WTC11 (cell line): Measurements from ENCODE around the gene C1orf159. TPM values are rescaled to one million over a fixed set of nuclear protein-coding genes. Genes with fewer than 3 reads are reported as not detected.

Experiments
- ATAC-seq: fragments of 200-7000 bp; cut with Tn5 transposase; 2 replicates; pipeline ENCODE4 v1.10.0; 2021; ENCODE audit warnings: mild to moderate bottlenecking, moderate library complexity
- CTCF ChIA-PET: fragments of 300-600 bp; sonication (Branson Sonifier 250); formaldehyde crosslinking; loops from one replicate; lab custom pipeline; 2021; ENCODE audit warnings: antibody characterized with exemption; lab: Charles Lee
- POLR2A ChIA-PET: fragments of 350-600 bp; sonication (Branson Sonifier 250); formaldehyde crosslinking; loops from one replicate; lab custom pipeline; 2021; ENCODE audit warnings: antibody characterized with exemption; lab: Charles Lee
- DNase-seq: peaks from one replicate; pipeline ENCODE4 v3.0.0; 2021; ENCODE audit warnings: low spot score
- H3K27ac Mint-ChIP-seq: 2 replicates; pipeline ENCODE4 v1.8.0; 2021; ENCODE audit warnings: mixed read lengths
- H3K27me3 Mint-ChIP-seq: 2 replicates; pipeline ENCODE4 v1.8.0; 2021; ENCODE audit warnings: low read depth, mild to moderate bottlenecking, moderate library complexity, mixed read lengths
- H3K36me3 Mint-ChIP-seq: 2 replicates; pipeline ENCODE4 v1.8.0; 2021; ENCODE audit warnings: mixed read lengths
- H3K4me1 Mint-ChIP-seq: 2 replicates; pipeline ENCODE4 v1.8.0; 2022; ENCODE audit warnings: mixed read lengths
- H3K4me3 Mint-ChIP-seq: 2 replicates; pipeline ENCODE4 v1.8.0; 2021; ENCODE audit warnings: mild to moderate bottlenecking, moderate library complexity, mixed read lengths
- H3K9me3 Mint-ChIP-seq: 2 replicates; pipeline ENCODE4 v1.8.0; 2021; ENCODE audit warnings: mixed read lengths
- EMX1 ChIP-seq: fragments of 250-450 bp; sonication (Bioruptor Pico); IDR thresholded peaks from 2 replicates; pipeline ENCODE4 v1.8.0; 2021; ENCODE audit warnings: mild to moderate bottlenecking
- FOXP1 ChIP-seq: sonication (generic); formaldehyde crosslinking; IDR thresholded peaks from 2 replicates; pipeline ENCODE4 v1.8.0; 2022; ENCODE audit warnings: missing genetic modification reagents, mild to moderate bottlenecking, moderate library complexity, borderline replicate concordance
- GRHL2 ChIP-seq: fragments of 250-450 bp; sonication (Bioruptor Pico); IDR thresholded peaks from 2 replicates; pipeline ENCODE4 v1.8.0; 2022; ENCODE audit warnings: mild to moderate bottlenecking, moderate library complexity; ENCODE audit not compliant: insufficient replicate concordance, severe bottlenecking
- GTF2I ChIP-seq: fragments of 250-450 bp; sonication (Bioruptor Pico); conservative IDR thresholded peaks from 2 replicates; pipeline ENCODE4 v1.4.0; 2021; ENCODE audit warnings: mild to moderate bottlenecking
- PRDM15 ChIP-seq: sonication (generic); formaldehyde crosslinking; IDR thresholded peaks from 2 replicates; pipeline ENCODE4 v1.8.0; 2022; ENCODE audit warnings: missing genetic modification reagents
- SP1 ChIP-seq: sonication (generic); formaldehyde crosslinking; conservative IDR thresholded peaks from 2 replicates; pipeline ENCODE4 v1.8.1; 2022; ENCODE audit warnings: missing genetic modification reagents
- STAT6 ChIP-seq: sonication (generic); formaldehyde crosslinking; conservative IDR thresholded peaks from 2 replicates; pipeline ENCODE4 v1.8.1; 2023; ENCODE audit warnings: mild to moderate bottlenecking, low read depth, missing genetic modification reagents, moderate library complexity
- ZNF317 ChIP-seq: sonication (generic); formaldehyde crosslinking; IDR thresholded peaks from 2 replicates; pipeline ENCODE4 v1.8.1; 2023; ENCODE audit warnings: low read depth, mild to moderate bottlenecking, moderate library complexity, missing genetic modification reagents, borderline replicate concordance
- total RNA-seq: library from RNA; stranded (reverse); gene quantifications from 3 replicates; pipeline ENCODE4 v1.2.3, GENCODE V29; 2021
- TF ChIP-seq, protein P1 (sequence below): fragments of 250-450 bp; sonication (Bioruptor Pico); IDR thresholded peaks from 2 replicates; pipeline ENCODE4 v2.1.2; 2022; ENCODE audit warnings: mild to moderate bottlenecking, moderate library complexity
- TF ChIP-seq, protein P2 (sequence below): sonication (generic); formaldehyde crosslinking; IDR thresholded peaks from 2 replicates; pipeline ENCODE4 v1.8.1; 2023; ENCODE audit warnings: mild to moderate bottlenecking, missing genetic modification reagents
- TF ChIP-seq, protein P3 (sequence below): sonication (generic); formaldehyde crosslinking; IDR thresholded peaks from 2 replicates; pipeline ENCODE4 v1.8.0; 2023; ENCODE audit warnings: missing genetic modification reagents, mild to moderate bottlenecking, borderline replicate concordance
- TF ChIP-seq, protein P4 (sequence below): sonication (generic); formaldehyde crosslinking; IDR thresholded peaks from 2 replicates; pipeline ENCODE4 v1.8.1; 2022; ENCODE audit warnings: low read depth, mild to moderate bottlenecking, moderate library complexity, missing genetic modification reagents, borderline replicate concordance
- TF ChIP-seq, protein P5 (sequence below): sonication (generic); formaldehyde crosslinking; IDR thresholded peaks from 2 replicates; pipeline ENCODE4 v1.8.0; 2022; ENCODE audit warnings: mild to moderate bottlenecking, missing genetic modification reagents

C1orf159 gene
- total RNA-seq, 1 experiment from 2014 or later: 17.8 TPM

DNA sequence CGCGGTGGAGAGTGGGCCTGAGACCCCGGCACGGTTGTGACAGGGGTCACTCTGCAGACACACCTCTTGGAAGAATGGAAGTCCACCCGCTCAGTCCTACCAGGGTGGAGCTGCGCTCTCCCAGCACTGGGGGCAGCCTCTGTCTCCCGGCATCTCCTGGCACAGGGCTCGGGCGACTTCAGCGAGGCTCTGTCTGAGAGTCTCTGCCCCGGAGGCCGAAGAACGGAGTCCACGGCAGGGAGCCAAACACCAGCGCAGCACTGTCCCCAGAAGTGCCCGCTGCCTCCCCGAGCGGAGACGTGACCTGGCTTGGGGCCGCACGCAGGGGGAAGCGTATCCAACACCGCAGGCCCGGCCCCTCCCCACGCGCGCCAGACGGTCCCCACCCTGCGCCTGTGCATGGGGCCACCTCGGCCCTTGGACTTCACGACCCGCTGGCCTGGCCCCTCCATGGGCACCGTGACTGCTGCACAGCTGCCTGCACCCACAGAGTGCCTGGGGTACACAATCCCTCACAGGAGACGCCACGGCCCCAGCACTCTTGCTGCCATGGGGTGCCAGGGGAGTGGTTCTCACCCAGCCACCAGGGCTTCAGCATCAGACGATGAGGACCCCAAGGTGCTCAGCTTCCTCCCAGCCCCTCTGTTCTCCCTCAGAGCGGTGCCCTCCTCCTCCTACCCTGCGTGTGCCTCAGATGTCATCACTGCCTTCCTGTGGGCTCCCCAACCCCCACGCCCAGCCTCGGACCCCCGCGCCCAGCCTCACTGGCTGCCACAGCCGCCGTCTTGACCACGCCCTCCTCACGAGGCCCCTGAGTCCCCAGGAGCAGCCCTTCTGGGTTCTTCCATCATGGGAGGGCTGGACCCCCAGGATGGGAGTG is 26.8 kb downstream of the C1orf159 start:
- peaks cover 5% of the 10 kb centered on the region for H3K27me3 Mint-ChIP-seq
- no peaks in the 10 kb centered on the region for H3K4me1 Mint-ChIP-seq
- TF ChIP-seq, protein P1, sequence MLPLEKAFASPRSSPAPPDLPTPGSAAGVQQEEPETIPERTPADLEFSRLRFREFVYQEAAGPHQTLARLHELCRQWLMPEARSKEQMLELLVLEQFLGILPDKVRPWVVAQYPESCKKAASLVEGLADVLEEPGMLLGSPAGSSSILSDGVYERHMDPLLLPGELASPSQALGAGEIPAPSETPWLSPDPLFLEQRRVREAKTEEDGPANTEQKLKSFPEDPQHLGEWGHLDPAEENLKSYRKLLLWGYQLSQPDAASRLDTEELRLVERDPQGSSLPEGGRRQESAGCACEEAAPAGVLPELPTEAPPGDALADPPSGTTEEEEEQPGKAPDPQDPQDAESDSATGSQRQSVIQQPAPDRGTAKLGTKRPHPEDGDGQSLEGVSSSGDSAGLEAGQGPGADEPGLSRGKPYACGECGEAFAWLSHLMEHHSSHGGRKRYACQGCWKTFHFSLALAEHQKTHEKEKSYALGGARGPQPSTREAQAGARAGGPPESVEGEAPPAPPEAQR (CRISPR knock-in tag): no peak
- no peak for TF ChIP-seq GTF2I (CRISPR knock-in tag)
- TF ChIP-seq, protein P2, sequence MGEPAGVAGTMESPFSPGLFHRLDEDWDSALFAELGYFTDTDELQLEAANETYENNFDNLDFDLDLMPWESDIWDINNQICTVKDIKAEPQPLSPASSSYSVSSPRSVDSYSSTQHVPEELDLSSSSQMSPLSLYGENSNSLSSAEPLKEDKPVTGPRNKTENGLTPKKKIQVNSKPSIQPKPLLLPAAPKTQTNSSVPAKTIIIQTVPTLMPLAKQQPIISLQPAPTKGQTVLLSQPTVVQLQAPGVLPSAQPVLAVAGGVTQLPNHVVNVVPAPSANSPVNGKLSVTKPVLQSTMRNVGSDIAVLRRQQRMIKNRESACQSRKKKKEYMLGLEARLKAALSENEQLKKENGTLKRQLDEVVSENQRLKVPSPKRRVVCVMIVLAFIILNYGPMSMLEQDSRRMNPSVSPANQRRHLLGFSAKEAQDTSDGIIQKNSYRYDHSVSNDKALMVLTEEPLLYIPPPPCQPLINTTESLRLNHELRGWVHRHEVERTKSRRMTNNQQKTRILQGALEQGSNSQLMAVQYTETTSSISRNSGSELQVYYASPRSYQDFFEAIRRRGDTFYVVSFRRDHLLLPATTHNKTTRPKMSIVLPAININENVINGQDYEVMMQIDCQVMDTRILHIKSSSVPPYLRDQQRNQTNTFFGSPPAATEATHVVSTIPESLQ: no peak
- no peak for TF ChIP-seq STAT6 (CRISPR knock-in tag)
- TF ChIP-seq, protein P3, sequence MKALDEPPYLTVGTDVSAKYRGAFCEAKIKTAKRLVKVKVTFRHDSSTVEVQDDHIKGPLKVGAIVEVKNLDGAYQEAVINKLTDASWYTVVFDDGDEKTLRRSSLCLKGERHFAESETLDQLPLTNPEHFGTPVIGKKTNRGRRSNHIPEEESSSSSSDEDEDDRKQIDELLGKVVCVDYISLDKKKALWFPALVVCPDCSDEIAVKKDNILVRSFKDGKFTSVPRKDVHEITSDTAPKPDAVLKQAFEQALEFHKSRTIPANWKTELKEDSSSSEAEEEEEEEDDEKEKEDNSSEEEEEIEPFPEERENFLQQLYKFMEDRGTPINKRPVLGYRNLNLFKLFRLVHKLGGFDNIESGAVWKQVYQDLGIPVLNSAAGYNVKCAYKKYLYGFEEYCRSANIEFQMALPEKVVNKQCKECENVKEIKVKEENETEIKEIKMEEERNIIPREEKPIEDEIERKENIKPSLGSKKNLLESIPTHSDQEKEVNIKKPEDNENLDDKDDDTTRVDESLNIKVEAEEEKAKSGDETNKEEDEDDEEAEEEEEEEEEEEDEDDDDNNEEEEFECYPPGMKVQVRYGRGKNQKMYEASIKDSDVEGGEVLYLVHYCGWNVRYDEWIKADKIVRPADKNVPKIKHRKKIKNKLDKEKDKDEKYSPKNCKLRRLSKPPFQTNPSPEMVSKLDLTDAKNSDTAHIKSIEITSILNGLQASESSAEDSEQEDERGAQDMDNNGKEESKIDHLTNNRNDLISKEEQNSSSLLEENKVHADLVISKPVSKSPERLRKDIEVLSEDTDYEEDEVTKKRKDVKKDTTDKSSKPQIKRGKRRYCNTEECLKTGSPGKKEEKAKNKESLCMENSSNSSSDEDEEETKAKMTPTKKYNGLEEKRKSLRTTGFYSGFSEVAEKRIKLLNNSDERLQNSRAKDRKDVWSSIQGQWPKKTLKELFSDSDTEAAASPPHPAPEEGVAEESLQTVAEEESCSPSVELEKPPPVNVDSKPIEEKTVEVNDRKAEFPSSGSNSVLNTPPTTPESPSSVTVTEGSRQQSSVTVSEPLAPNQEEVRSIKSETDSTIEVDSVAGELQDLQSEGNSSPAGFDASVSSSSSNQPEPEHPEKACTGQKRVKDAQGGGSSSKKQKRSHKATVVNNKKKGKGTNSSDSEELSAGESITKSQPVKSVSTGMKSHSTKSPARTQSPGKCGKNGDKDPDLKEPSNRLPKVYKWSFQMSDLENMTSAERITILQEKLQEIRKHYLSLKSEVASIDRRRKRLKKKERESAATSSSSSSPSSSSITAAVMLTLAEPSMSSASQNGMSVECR (CRISPR knock-in tag): no peak
- TF ChIP-seq, protein P4, sequence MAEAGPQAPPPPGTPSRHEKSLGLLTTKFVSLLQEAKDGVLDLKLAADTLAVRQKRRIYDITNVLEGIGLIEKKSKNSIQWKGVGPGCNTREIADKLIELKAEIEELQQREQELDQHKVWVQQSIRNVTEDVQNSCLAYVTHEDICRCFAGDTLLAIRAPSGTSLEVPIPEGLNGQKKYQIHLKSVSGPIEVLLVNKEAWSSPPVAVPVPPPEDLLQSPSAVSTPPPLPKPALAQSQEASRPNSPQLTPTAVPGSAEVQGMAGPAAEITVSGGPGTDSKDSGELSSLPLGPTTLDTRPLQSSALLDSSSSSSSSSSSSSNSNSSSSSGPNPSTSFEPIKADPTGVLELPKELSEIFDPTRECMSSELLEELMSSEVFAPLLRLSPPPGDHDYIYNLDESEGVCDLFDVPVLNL: no peak
- no peak for TF ChIP-seq ZNF317 (CRISPR knock-in tag)
- TF ChIP-seq PRDM15 (CRISPR knock-in tag): no peak
- no peak for TF ChIP-seq FOXP1 (CRISPR knock-in tag)
- TF ChIP-seq, protein P5, sequence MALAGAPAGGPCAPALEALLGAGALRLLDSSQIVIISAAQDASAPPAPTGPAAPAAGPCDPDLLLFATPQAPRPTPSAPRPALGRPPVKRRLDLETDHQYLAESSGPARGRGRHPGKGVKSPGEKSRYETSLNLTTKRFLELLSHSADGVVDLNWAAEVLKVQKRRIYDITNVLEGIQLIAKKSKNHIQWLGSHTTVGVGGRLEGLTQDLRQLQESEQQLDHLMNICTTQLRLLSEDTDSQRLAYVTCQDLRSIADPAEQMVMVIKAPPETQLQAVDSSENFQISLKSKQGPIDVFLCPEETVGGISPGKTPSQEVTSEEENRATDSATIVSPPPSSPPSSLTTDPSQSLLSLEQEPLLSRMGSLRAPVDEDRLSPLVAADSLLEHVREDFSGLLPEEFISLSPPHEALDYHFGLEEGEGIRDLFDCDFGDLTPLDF (CRISPR knock-in tag): no peak
- TF ChIP-seq SP1 (CRISPR knock-in tag): no peak
- TF ChIP-seq EMX1: no peak
- no peak for TF ChIP-seq GRHL2 (CRISPR knock-in tag)

More for the DNA sequence above, 26.8 kb downstream of the C1orf159 start:
- DNase-seq (no peak), ATAC-seq (no peak)
- 0 out of 2 replicates have a peak overlapping the region, but pooled peaks have one; percentile 57 for H3K27ac Mint-ChIP-seq
- no peak overlapping the region for H3K4me3 Mint-ChIP-seq
- POLR2A ChIA-PET: no interaction called here
- H3K36me3 Mint-ChIP-seq: no peaks in the 10 kb centered on the region
- peaks cover 4% of the 10 kb centered on the region for H3K9me3 Mint-ChIP-seq
- CTCF ChIA-PET: interaction anchor here (0.5 to 1.0 kb wide), 2 partner anchors 67 to 87 kb away, joined by 3 read pairs; no protein-coding TSS in a partner anchor
